ENCODE results near the gene OSCP1. TPM values are rescaled to one million over a fixed set of nuclear protein-coding genes. Genes with fewer than 3 reads are reported as not detected.
"Not testable (repeated sequence)": the region's sequence is repeated elsewhere in the genome, so short reads cannot be mapped to it uniquely, and the experiment has no call there.

Gene OSCP1
- total and polyA plus RNA-seq, 2 donors (not counting 3 experiments of a cell fraction or from before 2014, with no cell fraction given): 4.6 to 8.3 TPM

- Histone ChIP-seq H3K9ac (replicated peaks; ENCODE audit: extremely low read depth, insufficient read depth, low read length) (no peak overlapping the region), H3K4me1 (ENCODE audit: control insufficient read depth, extremely low read depth, insufficient read depth, low read length) (no peaks in the 10 kb centered on the region), H3K36me3 (ENCODE audit: control insufficient read depth in 2 of 2, extremely low read depth in 1 of 2, insufficient read depth in 2 of 2, low read length in 2 of 2) (no peaks in the 10 kb centered on the region), H2AFZ (ENCODE audit: low read depth, low read length) (no peak overlapping the region), H3K9me3 (replicated peaks; ENCODE audit: control insufficient read depth, insufficient read depth, low read length) (no peaks in the 10 kb centered on the region), H3K4me3 (replicated peaks in 1 of 3; ENCODE audit: insufficient read depth in 1 of 3, low read depth in 1 of 3, low read length in 3 of 3) (no peak overlapping the region), H3K79me2 (ENCODE audit: control insufficient read depth, insufficient read depth, low read length) (no peaks in the 10 kb centered on the region), H4K20me1 (replicated peaks; ENCODE audit: control insufficient read depth, extremely low read depth, insufficient read depth, low read length) (no peaks in the 10 kb centered on the region), H3K27ac (ENCODE audit: insufficient read depth, low read depth, low read length) (no peak overlapping the region), H3K9me1 (replicated peaks; ENCODE audit: control insufficient read depth, extremely low read depth, insufficient read depth, low read length) (no peaks in the 10 kb centered on the region), H3K4me2 (ENCODE audit: insufficient read depth, low read length) (no peak overlapping the region), H3K27me3 (ENCODE audit: control insufficient read depth in 2 of 2, insufficient read depth in 2 of 2, low read length in 2 of 2) (peaks cover 2% of the 10 kb centered on the region in 2 experiments)
- ChIA-PET POLR2A (no interaction called here), CTCF (no interaction called here)
- no TSS peak for BruUV-seq (replicated peaks)
- dilution Hi-C loops (cut with MboI; ENCODE audit: extremely low pct_ligation_motif_present, low sequenced_read_pairs): no loop called here
- DNase-seq (ENCODE audit: low read depth, low spot score): no peak
- intact Hi-C loops (cut with micrococcal nuclease): no loop called here
- no peak for FAIRE-seq
- TF ChIP-seq POLR2A (IDR thresholded peaks at IDR 0.05; ENCODE audit: low read depth, low read length) (no peak), EZH2 (IDR thresholded peaks at IDR 0.05; ENCODE audit: borderline replicate concordance, low read depth, low read length, severe bottlenecking) (no peak), GATA2 (IDR thresholded peaks at IDR 0.05; ENCODE audit: insufficient read depth, insufficient read length, low read depth, low read length) (no peak), MYC (IDR thresholded peaks at IDR 0.05; ENCODE audit: low read depth, low read length) (no peak), POLR2AphosphoS5 (IDR thresholded peaks at IDR 0.05; ENCODE audit: insufficient read depth, low read depth, low read length) (no peak), JUN (IDR thresholded peaks at IDR 0.05; ENCODE audit: borderline replicate concordance, insufficient read depth, insufficient read length, low read depth) (no peak), FOS (IDR thresholded peaks at IDR 0.05; ENCODE audit: borderline replicate concordance, insufficient read depth, low read length) (no peak)
- TF ChIP-seq, protein P1, sequence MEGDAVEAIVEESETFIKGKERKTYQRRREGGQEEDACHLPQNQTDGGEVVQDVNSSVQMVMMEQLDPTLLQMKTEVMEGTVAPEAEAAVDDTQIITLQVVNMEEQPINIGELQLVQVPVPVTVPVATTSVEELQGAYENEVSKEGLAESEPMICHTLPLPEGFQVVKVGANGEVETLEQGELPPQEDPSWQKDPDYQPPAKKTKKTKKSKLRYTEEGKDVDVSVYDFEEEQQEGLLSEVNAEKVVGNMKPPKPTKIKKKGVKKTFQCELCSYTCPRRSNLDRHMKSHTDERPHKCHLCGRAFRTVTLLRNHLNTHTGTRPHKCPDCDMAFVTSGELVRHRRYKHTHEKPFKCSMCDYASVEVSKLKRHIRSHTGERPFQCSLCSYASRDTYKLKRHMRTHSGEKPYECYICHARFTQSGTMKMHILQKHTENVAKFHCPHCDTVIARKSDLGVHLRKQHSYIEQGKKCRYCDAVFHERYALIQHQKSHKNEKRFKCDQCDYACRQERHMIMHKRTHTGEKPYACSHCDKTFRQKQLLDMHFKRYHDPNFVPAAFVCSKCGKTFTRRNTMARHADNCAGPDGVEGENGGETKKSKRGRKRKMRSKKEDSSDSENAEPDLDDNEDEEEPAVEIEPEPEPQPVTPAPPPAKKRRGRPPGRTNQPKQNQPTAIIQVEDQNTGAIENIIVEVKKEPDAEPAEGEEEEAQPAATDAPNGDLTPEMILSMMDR (IDR thresholded peaks at IDR 0.05; ENCODE audit: extremely low read depth in 1 of 2, insufficient read depth in 1 of 2, low read depth in 1 of 2, low read length in 2 of 2): no peak
- TF ChIP-seq, protein P2, sequence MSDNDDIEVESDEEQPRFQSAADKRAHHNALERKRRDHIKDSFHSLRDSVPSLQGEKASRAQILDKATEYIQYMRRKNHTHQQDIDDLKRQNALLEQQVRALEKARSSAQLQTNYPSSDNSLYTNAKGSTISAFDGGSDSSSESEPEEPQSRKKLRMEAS (IDR thresholded peaks at IDR 0.05; ENCODE audit: insufficient read depth, insufficient read length): no peak
These were observed 37.7 kb upstream of the OSCP1 start for GRCh38 chr1:36487906-36488305.

DNA sequence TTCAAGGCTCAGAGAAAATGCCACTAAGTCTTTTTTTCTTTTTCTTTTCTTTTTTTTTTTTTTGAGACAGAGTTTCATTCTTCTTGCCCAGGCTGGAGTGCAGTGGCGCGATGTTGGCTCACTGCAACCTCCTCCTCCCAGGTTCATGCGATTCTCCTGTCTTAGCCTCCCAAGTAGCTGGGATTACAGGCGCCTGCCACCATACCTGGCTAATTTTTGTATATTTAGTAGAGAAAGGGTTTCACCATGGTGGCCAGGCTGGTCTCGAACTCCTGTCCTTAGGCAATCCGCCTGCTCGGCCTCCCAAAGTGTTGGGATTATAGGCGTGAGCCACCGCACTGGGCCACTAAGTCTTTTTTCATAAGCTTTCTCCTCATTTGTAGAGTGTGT, 37.1 kb upstream of the OSCP1 start:
- FAIRE-seq; CTCF ChIA-PET; DNase-seq (ENCODE audit: low read depth, low spot score): not testable (repeated sequence)

More for the DNA sequence above, 37.1 kb upstream of the OSCP1 start:
- POLR2A ChIA-PET; H3K36me3 ChIP-seq (ENCODE audit: control insufficient read depth in 2 of 2, extremely low read depth in 1 of 2, insufficient read depth in 2 of 2, low read length in 2 of 2); H3K4me1 ChIP-seq (ENCODE audit: control insufficient read depth, extremely low read depth, insufficient read depth, low read length); H3K79me2 ChIP-seq (ENCODE audit: control insufficient read depth, insufficient read depth, low read length); H3K4me3 ChIP-seq (replicated peaks in 1 of 3; ENCODE audit: insufficient read depth in 1 of 3, low read depth in 1 of 3, low read length in 3 of 3); dilution Hi-C loops (cut with MboI; ENCODE audit: extremely low pct_ligation_motif_present, low sequenced_read_pairs); H3K9ac ChIP-seq (replicated peaks; ENCODE audit: extremely low read depth, insufficient read depth, low read length); H3K4me2 ChIP-seq (ENCODE audit: insufficient read depth, low read length); H3K9me3 ChIP-seq (replicated peaks; ENCODE audit: control insufficient read depth, insufficient read depth, low read length); H3K9me1 ChIP-seq (replicated peaks; ENCODE audit: control insufficient read depth, extremely low read depth, insufficient read depth, low read length); H4K20me1 ChIP-seq (replicated peaks; ENCODE audit: control insufficient read depth, extremely low read depth, insufficient read depth, low read length); BruUV-seq (replicated peaks); H3K27me3 ChIP-seq (ENCODE audit: control insufficient read depth in 2 of 2, insufficient read depth in 2 of 2, low read length in 2 of 2); intact Hi-C loops (cut with micrococcal nuclease); H3K27ac ChIP-seq (ENCODE audit: insufficient read depth, low read depth, low read length); H2AFZ ChIP-seq (ENCODE audit: low read depth, low read length): not testable (repeated sequence)

Data from endothelial cell of umbilical vein (primary cell).